Left kidney (tissue), 2 donors: ENCODE data around the gene BSN. TPM values are rescaled to one million over a fixed set of nuclear protein-coding genes. Genes with fewer than 3 reads are reported as not detected.

Experiments used
- DNase-seq: peaks from one replicate; pipeline ENCODE4 v3.0.0-alpha.2; 2013
- polyA plus RNA-seq: library from polyadenylated mRNA; unstranded; fragments of 120-200 nt; gene quantifications from one replicate; pipeline ENCODE4 v1.2.1, GENCODE V29; 2013; ENCODE audit not compliant: insufficient read length

Gene BSN
- polyA plus RNA-seq, 1 donor: 1.7 TPM

- DNase-seq: no peak
These were observed 99.3 kb downstream of the BSN start for GRCh38 chr3:49653621-49654020.

GRCh38 chr3:49654176-49654825 is 100.0 kb downstream of the BSN start:
- no peak for DNase-seq

- DNase-seq: no peak
These were observed 100.8 kb downstream of the BSN start for GRCh38 chr3:49654955-49655556.

GRCh38 chr3:49655731-49656285 is 101.5 kb downstream of the BSN start:
- DNase-seq: no peak

- DNase-seq: no peak
These were observed 102.3 kb downstream of the BSN start for GRCh38 chr3:49656541-49657112.

- no peak for DNase-seq
These were observed 103.1 kb downstream of the BSN start for GRCh38 chr3:49657208-49657915.

- DNase-seq: no peak
These were observed 104.4 kb downstream of the BSN start for GRCh38 chr3:49658711-49659110.

GRCh38 chr3:49659756-49660155 is 105.5 kb downstream of the BSN start:
- DNase-seq: no peak

- DNase-seq: no peak
These were observed 107.0 kb downstream of the BSN start for GRCh38 chr3:49661281-49661680.

GRCh38 chr3:49662021-49662420 is 107.7 kb downstream of the BSN start:
- no peak for DNase-seq

GRCh38 chr3:49662720-49663413 is 108.6 kb downstream of the BSN start:
- no peak for DNase-seq

GRCh38 chr3:49663831-49664230 is 109.6 kb downstream of the BSN start:
- no peak for DNase-seq

- no peak for DNase-seq
These were observed 110.0 kb downstream of the BSN start for GRCh38 chr3:49664300-49664699.

- no peak for DNase-seq
These were observed 111.7 kb downstream of the BSN start for GRCh38 chr3:49665822-49666519.

- DNase-seq: no peak
These were observed 112.3 kb downstream of the BSN start for GRCh38 chr3:49666592-49666991.

- no peak for DNase-seq
These were observed 113.6 kb downstream of the BSN start for GRCh38 chr3:49667701-49668413.

- DNase-seq: no peak
These were observed 114.1 kb downstream of the BSN start for GRCh38 chr3:49668414-49668797.

GRCh38 chr3:49668861-49669260 is 114.6 kb downstream of the BSN start:
- no peak for DNase-seq

- DNase-seq: no peak
These were observed 115.1 kb downstream of the BSN start for GRCh38 chr3:49669352-49669751.

GRCh38 chr3:49670940-49671290 is 116.6 kb downstream of the BSN start:
- no peak for DNase-seq
